Central memory CD8-positive, alpha-beta T cell (primary cell): ENCODE results near the gene NFATC3.
A peak's percentile ranks its signal among the peaks of the same experiment; 100 is the strongest.

Experiments
- ATAC-seq: fragments of 150-1000 bp; cut with Tn5 transposase; replicated peaks from 2 replicates; pipeline ENCODE4 v1.10.0; 2022; ENCODE audit warnings: mild to moderate bottlenecking, moderate FRiP score, moderate number of reproducible peaks; ENCODE audit not compliant: poor library complexity, severe bottlenecking; ENCODE audit errors: extremely low read depth
- DNase-seq, 2 donors: peaks; one replicate each; pipeline ENCODE4 v3.0.0; 2021; ENCODE audit warnings: low spot score in 2 of 2
- H3K27ac Mint-ChIP-seq: one replicate; pipeline ENCODE4 v1.8.0; 2022; ENCODE audit warnings: low read depth, mild to moderate bottlenecking, moderate library complexity, mixed read lengths
- H3K27me3 Mint-ChIP-seq: one replicate; pipeline ENCODE4 v1.8.0; 2022; ENCODE audit warnings: mixed read lengths
- H3K36me3 Mint-ChIP-seq: one replicate; pipeline ENCODE4 v1.8.0; 2022; ENCODE audit warnings: mild to moderate bottlenecking, moderate library complexity, mixed read lengths; ENCODE audit not compliant: insufficient read depth
- H3K4me1 Mint-ChIP-seq: one replicate; pipeline ENCODE4 v1.8.0; 2022; ENCODE audit warnings: mixed read lengths
- H3K4me3 Mint-ChIP-seq: one replicate; pipeline ENCODE4 v1.8.0; 2022; ENCODE audit warnings: mild to moderate bottlenecking, moderate library complexity, mixed read lengths
- H3K9me3 Mint-ChIP-seq: one replicate; pipeline ENCODE4 v1.8.0; 2022; ENCODE audit warnings: mixed read lengths

The NFATC3 gene

GRCh38 chr16:68234188-68235107, 149.3 kb downstream of the NFATC3 start:
- peaks cover 49% of the 10 kb centered on the region for H3K36me3 Mint-ChIP-seq
- peak overlapping the region; percentile 22 for H3K4me3 Mint-ChIP-seq
- H3K4me1 Mint-ChIP-seq: peaks cover 26% of the 10 kb centered on the region
- no peaks in the 10 kb centered on the region for H3K27me3 Mint-ChIP-seq
- DNase-seq (no peak), ATAC-seq (no peak)
- H3K9me3 Mint-ChIP-seq: no peaks in the 10 kb centered on the region
- H3K27ac Mint-ChIP-seq: no peak overlapping the region

DNA sequence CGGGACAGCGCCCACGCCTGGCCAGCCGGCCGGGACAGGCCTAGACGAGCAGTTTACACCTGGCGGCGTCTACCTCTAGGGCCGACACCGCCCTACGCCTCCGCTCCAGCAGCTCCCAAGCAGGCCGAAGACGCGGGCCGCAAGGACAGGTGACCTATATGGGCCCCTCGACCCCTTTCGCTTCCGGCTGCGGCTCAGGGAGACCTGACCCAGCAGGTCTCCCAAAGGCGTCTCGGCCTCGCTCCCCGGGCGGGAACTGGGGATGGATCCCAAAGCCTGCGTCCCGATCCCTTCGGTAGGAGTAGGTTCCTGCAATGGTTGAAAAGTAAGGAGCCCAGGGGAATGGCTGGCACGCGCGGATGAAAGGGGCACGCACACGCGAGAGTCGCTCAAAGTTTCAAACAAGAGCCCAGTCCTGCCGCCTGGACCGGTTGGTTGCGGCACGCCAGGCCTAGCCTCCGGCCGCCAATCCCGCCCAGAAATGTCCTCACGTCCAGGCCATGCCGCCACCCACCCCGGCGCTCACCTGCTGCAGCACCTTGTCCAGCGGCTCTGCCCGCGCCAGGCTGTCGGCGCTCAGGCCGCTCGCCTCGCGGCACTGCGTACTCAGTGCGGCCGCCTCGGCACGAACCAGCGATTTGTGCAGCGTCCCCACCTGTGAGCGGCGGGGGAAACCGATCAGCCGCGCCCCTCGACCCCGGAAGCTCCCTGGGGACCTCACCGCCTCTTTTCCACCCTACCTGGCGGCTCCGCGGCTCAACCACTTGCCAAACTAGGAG, 150.1 kb downstream of the NFATC3 start:
- DNase-seq (no peak), ATAC-seq (no peak)
- H3K27ac Mint-ChIP-seq: no peak overlapping the region
- no peaks in the 10 kb centered on the region for H3K27me3 Mint-ChIP-seq
- no peaks in the 10 kb centered on the region for H3K9me3 Mint-ChIP-seq
- H3K36me3 Mint-ChIP-seq: peaks cover 47% of the 10 kb centered on the region
- peaks cover 26% of the 10 kb centered on the region for H3K4me1 Mint-ChIP-seq
- no peak overlapping the region for H3K4me3 Mint-ChIP-seq

GRCh38 chr16:68235887-68236136, 150.6 kb downstream of the NFATC3 start, which contains the start of gene ESRP2:
Gene ESRP2, minus strand, starts transcription at chr16:68236127. Its CDS starts 82 bp downstream, at chr16:68236045.
- ATAC-seq: no peak
- H3K4me1 Mint-ChIP-seq: peaks cover 26% of the 10 kb centered on the region

DNA sequence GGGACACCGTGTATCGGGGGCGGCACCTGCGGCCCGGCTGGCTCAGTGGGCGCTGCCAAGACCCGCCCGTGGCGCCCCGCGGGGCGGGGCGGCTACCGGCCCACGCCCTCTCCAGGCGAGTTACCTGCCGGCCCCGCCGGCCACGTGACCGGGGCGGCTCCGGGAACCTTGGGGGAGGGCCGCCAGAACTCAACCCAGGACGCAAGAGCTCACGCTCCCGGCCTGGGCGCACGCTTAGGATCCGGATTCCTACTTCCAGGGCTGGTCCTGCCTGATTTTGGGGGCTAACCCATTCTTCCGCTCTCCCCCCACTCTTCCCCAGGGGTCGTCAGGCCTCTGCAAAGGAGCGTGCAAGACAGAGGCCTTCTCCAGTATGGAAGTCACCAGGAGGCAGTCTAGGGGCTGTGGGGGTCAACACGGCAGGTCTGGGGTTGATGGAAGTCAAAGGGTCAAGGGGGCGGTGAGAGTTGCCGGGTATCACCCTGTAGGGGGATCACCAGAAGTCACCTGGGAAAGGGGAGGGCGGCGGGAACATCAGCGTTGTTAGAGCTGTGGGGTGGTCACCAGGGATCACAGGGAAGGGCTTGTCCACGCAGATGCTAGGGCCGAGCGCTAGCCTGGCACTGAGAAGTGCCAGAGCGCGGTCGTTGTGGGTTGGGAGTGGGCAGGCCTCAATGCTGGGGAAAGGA, 151.1 kb downstream of the NFATC3 start:
- Mint-ChIP-seq H3K27ac (peak overlapping the region; percentile 97), H3K36me3 (peaks cover 42% of the 10 kb centered on the region), H3K4me3 (peak overlapping the region; percentile 97), H3K4me1 (peaks cover 26% of the 10 kb centered on the region), H3K27me3 (no peaks in the 10 kb centered on the region), H3K9me3 (no peaks in the 10 kb centered on the region)
- DNase-seq (no peak), ATAC-seq (no peak)

More at GRCh38 chr16:68235887-68236136, 150.6 kb downstream of the NFATC3 start, which contains the start of gene ESRP2:
- H3K9me3 Mint-ChIP-seq: no peaks in the 10 kb centered on the region
- H3K27ac Mint-ChIP-seq: peak within 1 kb of the TSS; percentile 97
- DNase-seq: no peak
- peaks cover 45% of the 10 kb centered on the region for H3K36me3 Mint-ChIP-seq
- H3K4me3 Mint-ChIP-seq: peak within 1 kb of the TSS; percentile 97
- H3K27me3 Mint-ChIP-seq: no peaks in the 10 kb centered on the region

- DNase-seq: no peak
- Mint-ChIP-seq H3K27ac (peak overlapping the region; percentile 97), H3K27me3 (no peaks in the 10 kb centered on the region), H3K36me3 (peaks cover 39% of the 10 kb centered on the region), H3K9me3 (no peaks in the 10 kb centered on the region), H3K4me1 (peaks cover 26% of the 10 kb centered on the region), H3K4me3 (peak overlapping the region; percentile 97)
- ATAC-seq: no peak
Observed at GRCh38 chr16:68236826-68237242, 151.7 kb downstream of the NFATC3 start.

DNA sequence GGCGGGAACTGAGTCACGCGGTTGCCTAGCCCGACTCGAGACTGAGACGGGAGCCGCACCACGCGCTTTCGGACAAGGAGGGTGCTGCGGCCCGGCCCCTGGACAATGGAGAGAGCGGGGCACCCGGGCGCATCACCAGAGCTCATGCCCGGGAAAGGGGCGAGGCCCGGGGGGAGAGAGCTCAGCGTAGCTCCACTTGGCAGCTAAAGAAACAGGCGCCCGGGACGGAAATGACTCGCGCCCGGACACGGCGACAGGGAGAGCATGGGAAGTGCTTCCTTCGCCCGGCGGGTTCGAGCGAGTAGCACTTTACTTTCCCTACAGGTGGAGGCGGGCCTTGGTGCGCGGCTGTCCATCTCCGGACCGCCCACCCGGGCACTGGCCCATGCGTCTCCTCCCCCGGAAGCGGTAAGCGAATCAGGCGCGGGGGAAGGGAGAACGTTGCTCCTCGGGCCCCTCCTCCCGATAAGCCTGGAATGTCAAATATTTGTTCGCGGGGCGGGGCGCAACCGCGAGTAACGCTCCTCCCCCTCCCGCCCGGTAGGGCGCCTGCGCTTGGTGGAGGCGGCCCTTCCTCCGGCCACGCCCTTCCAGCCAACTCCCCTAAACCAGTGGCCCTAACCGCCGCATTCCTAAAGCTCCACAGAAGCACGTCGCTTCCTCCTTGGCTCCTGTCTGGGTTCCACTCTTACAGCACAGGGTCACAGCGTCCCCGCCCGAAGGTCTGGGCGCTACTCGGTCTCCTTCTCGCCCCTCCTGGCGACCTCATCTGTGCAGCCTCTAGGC, 152.3 kb downstream of the NFATC3 start:
- Mint-ChIP-seq H3K36me3 (peaks cover 35% of the 10 kb centered on the region), H3K9me3 (no peaks in the 10 kb centered on the region), H3K4me3 (peak overlapping the region; percentile 97), H3K4me1 (peaks cover 26% of the 10 kb centered on the region), H3K27ac (peak overlapping the region; percentile 97), H3K27me3 (no peaks in the 10 kb centered on the region)
- ATAC-seq (peak; percentile 64), DNase-seq (peak; percentile 71 to 73)

DNA sequence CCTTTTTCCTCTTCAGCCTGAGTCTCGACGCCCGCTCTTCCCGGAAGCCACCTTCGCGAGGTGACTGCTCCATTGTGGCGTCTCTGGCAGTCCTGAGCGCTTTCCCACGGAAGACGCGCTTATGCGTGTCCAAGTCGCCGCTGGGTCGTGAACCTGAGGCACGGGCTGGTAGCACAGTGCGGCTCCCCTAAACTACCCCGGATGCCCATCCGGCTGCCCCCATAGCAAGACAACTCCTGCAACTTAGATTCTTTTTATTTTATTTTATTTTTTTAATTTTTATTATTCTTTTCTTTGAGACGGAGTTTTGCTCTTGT, 152.8 kb downstream of the NFATC3 start:
- DNase-seq: no peak
- no peaks in the 10 kb centered on the region for H3K27me3 Mint-ChIP-seq
- ATAC-seq: peak; percentile 4
- peaks cover 26% of the 10 kb centered on the region for H3K4me1 Mint-ChIP-seq
- H3K9me3 Mint-ChIP-seq: no peaks in the 10 kb centered on the region
- H3K27ac Mint-ChIP-seq: peak overlapping the region; percentile 97
- H3K36me3 Mint-ChIP-seq: peaks cover 29% of the 10 kb centered on the region
- peak overlapping the region; percentile 97 for H3K4me3 Mint-ChIP-seq

GRCh38 chr16:68242085-68242484, 156.9 kb downstream of the NFATC3 start:
- Mint-ChIP-seq H3K27me3 (no peaks in the 10 kb centered on the region), H3K9me3 (no peaks in the 10 kb centered on the region), H3K4me3 (no peak overlapping the region), H3K27ac (no peak overlapping the region), H3K36me3 (peaks cover 29% of the 10 kb centered on the region), H3K4me1 (peaks cover 32% of the 10 kb centered on the region)
- DNase-seq (no peak), ATAC-seq (no peak)

- Mint-ChIP-seq H3K27me3 (no peaks in the 10 kb centered on the region), H3K36me3 (peaks cover 25% of the 10 kb centered on the region), H3K4me3 (peak overlapping the region; percentile 99), H3K9me3 (no peaks in the 10 kb centered on the region), H3K4me1 (peaks cover 25% of the 10 kb centered on the region), H3K27ac (peak overlapping the region; percentile 53)
- ATAC-seq (no peak), DNase-seq (no peak)
Observed at GRCh38 chr16:68242926-68243858, 158.0 kb downstream of the NFATC3 start.

GRCh38 chr16:68244481-68244902, 159.3 kb downstream of the NFATC3 start:
- H3K4me3 Mint-ChIP-seq: peak overlapping the region; percentile 99
- H3K4me1 Mint-ChIP-seq: peaks cover 19% of the 10 kb centered on the region
- H3K36me3 Mint-ChIP-seq: peaks cover 21% of the 10 kb centered on the region
- ATAC-seq: no peak
- DNase-seq: no peak
- no peaks in the 10 kb centered on the region for H3K9me3 Mint-ChIP-seq
- H3K27me3 Mint-ChIP-seq: no peaks in the 10 kb centered on the region
- peak overlapping the region; percentile 92 for H3K27ac Mint-ChIP-seq
